GM12878 (cell line): ENCODE data around the gene LRRK1. TPM values are rescaled to one million over a fixed set of nuclear protein-coding genes. Genes with fewer than 3 reads are reported as not detected.
A peak's percentile ranks its signal among the peaks of the same experiment; 100 is the strongest.

ENCODE experiments used
- ATAC-seq: fragments of 200-7000 bp; cut with Tn5 transposase; 3 replicates; pipeline ENCODE4 v1.9.1; 2020; ENCODE audit warnings: mild to moderate bottlenecking, moderate library complexity
- BruUV-seq: library from RNA; stranded (reverse); fragments of 400-500 nt; replicated peaks from 2 replicates; lab custom pipeline; 2021; lab: Mats Ljungman, UMichigan
- CTCF ChIA-PET: fragments of 300-600 bp; sonication (Branson Sonifier 250); formaldehyde crosslinking; extraction: SDS; loops from one replicate; lab custom pipeline; 2021; ENCODE audit warnings: inconsistent platforms; lab: Yijun Ruan, JAX
- POLR2A ChIA-PET: fragments of 350-600 bp; formaldehyde crosslinking; extraction: SDS; loops from one replicate; lab custom pipeline; 2021; ENCODE audit warnings: inconsistent platforms; lab: Charles Lee
- RAD21 ChIA-PET: fragments of 300-600 bp; sonication (Branson Sonifier 250); formaldehyde crosslinking; loops from one replicate; lab custom pipeline; 2023; ENCODE audit warnings: antibody characterized with exemption; ENCODE audit not compliant: unreplicated experiment; lab: Charles Lee
- SMC1A ChIA-PET: fragments of 300-600 bp; sonication (Branson Sonifier 250); formaldehyde crosslinking; loops from one replicate; lab custom pipeline; 2023; ENCODE audit not compliant: unreplicated experiment, uncharacterized antibody; lab: Charles Lee
- DNase-seq: peaks from one replicate; pipeline ENCODE4 v3.0.0-alpha.2; 2011; ENCODE audit warnings: low read depth, low spot score
- FAIRE-seq: peaks from 3 replicates; lab custom pipeline; 2011; peaks lifted over from hg19 to GRCh38; lab: Jason Lieb, UNC
- H2AFZ ChIP-seq: 2 replicates; pipeline ENCODE4 v1.6.0; 2011; ENCODE audit warnings: low read depth, low read length, control low read depth; ENCODE audit not compliant: control insufficient read depth
- H3K27ac ChIP-seq: 2 replicates; pipeline ENCODE4 v1.5.1; 2011; ENCODE audit warnings: control low read depth; ENCODE audit not compliant: control insufficient read depth, insufficient read depth
- H3K27me3 ChIP-seq, 2 experiments: replicated peaks in 1 of 2; 2 replicates each; pipeline versions ENCODE4 v1.6.0 to v1.6.1; 2011; ENCODE audit warnings: low read length in 1 of 2; ENCODE audit not compliant: control insufficient read depth in 2 of 2, insufficient read depth in 2 of 2
- H3K36me3 ChIP-seq, 2 experiments: 2 replicates each; pipeline ENCODE4 v1.5.1; 2011; ENCODE audit warnings: low read length in 1 of 2; ENCODE audit not compliant: control insufficient read depth in 2 of 2, insufficient read depth in 2 of 2
- H3K4me1 ChIP-seq: 2 replicates; pipeline ENCODE4 v1.6.1; 2011; ENCODE audit warnings: mild to moderate bottlenecking, low read length, moderate library complexity, mixed read lengths; ENCODE audit not compliant: control insufficient read depth, insufficient read depth
- H3K4me2 ChIP-seq: 2 replicates; pipeline ENCODE4 v1.6.0; 2011; ENCODE audit warnings: control low read depth; ENCODE audit not compliant: control insufficient read depth, insufficient read depth
- H3K4me3 ChIP-seq: fragments of 200-600 bp; sonication (generic); 2 replicates; pipeline ENCODE4 v1.5.1; 2016
- H3K79me2 ChIP-seq: 2 replicates; pipeline ENCODE4 v1.6.0; 2011; ENCODE audit warnings: low read length; ENCODE audit not compliant: control insufficient read depth, insufficient read depth
- H3K9ac ChIP-seq: 2 replicates; pipeline ENCODE4 v1.8.0; 2011; ENCODE audit warnings: low read length, control low read depth, mixed read lengths; ENCODE audit not compliant: control insufficient read depth, insufficient read depth
- H3K9me3 ChIP-seq: replicated peaks from 3 replicates; pipeline ENCODE4 v1.5.1; 2011; ENCODE audit warnings: mild to moderate bottlenecking, low read length; ENCODE audit not compliant: control insufficient read depth, insufficient read depth
- H4K20me1 ChIP-seq: 2 replicates; pipeline ENCODE4 v1.6.0; 2011; ENCODE audit not compliant: control insufficient read depth, insufficient read depth
- CTCF ChIP-seq, 3 experiments: IDR thresholded peaks in 2 of 3; conservative IDR thresholded peaks in 1 of 3; 2 replicates each; pipeline ENCODE4 v1.5.1; 2011; ENCODE audit warnings: low read depth in 3 of 3, low read length in 3 of 3, mild to moderate bottlenecking in 3 of 3, control low read depth in 2 of 3, moderate library complexity in 2 of 3, inconsistent platforms in 1 of 3, mixed read lengths in 1 of 3; ENCODE audit not compliant: control insufficient read depth in 2 of 3, insufficient read depth in 1 of 3; ENCODE audit errors: extremely low read depth in 1 of 3
- RAD21 ChIP-seq: IDR thresholded peaks from 2 replicates; pipeline ENCODE4 v1.6.1; 2011; ENCODE audit warnings: mild to moderate bottlenecking, low read depth, low read length, moderate library complexity; ENCODE audit not compliant: insufficient read depth
- RCOR1 ChIP-seq: conservative IDR thresholded peaks from 2 replicates; pipeline ENCODE4 v1.6.1; 2012; ENCODE audit warnings: low read depth, low read length, improper control_type of control experiment
- SMAD5 ChIP-seq: IDR thresholded peaks from 2 replicates; pipeline ENCODE4 v1.6.1; 2016; ENCODE audit warnings: antibody characterized with exemption, low read depth
- SMC3 ChIP-seq: IDR thresholded peaks from 2 replicates; pipeline ENCODE4 v1.6.1; 2011; ENCODE audit warnings: low read length, improper control_type of control experiment, borderline replicate concordance
- WGBS: methylation state at CpG from one replicate; pipeline ENCODE4 v1.1.6; 2016; ENCODE audit warnings: low lambda C conversion rate; ENCODE audit not compliant: insufficient replicate concordance, insufficient coverage; ENCODE audit errors: missing lambda C conversion rate; 5-methylcytosine and 5-hydroxymethylcytosine counted together
- in situ Hi-C: fragments of 300-500 bp; cut with MboI; formaldehyde crosslinking; loops from 9 replicates; pipeline ENCODE4 v1.14.3; 2018; ENCODE audit warnings: mixed read lengths
- intact Hi-C: fragments of 100-400 bp; cut with micrococcal nuclease; formaldehyde crosslinking; loops from one replicate; pipeline ENCODE4 v1.14.2; 2022; ENCODE audit not compliant: unreplicated experiment
- polyA plus RNA-seq, 11 experiments: library from polyadenylated mRNA; depleted of rRNA in 4 of 11; unstranded in 6 of 11; stranded (reverse) in 5 of 11; fragments of >200 nt; fragmentation: Nextera tagmentation in 4 of 11; fragmentation: Illumina TruSeq in 1 of 11; extraction: Ambion mirVana in 4 of 11; extraction: Trizol in 1 of 11; gene quantifications; 1 replicate in 1 of 11; 2 replicates in 10 of 11; pipeline versions ENCODE4 v1.2.1 to v1.2.3, GENCODE V29; 2011 to 2016; ENCODE audit warnings: inconsistent platforms in 2 of 11, missing spikeins in 2 of 11, low read depth in 1 of 11
- total RNA-seq, 4 experiments: library from RNA; depleted of rRNA in 3 of 4; stranded (reverse); fragments of >200 nt in 3 of 4; fragmentation: Illumina TruSeq in 1 of 4; extraction: Trizol in 1 of 4; gene quantifications; 2 replicates each; pipeline versions ENCODE4 v1.2.1 to v1.2.3, GENCODE V29; 2013 to 2021

Gene LRRK1
- total and polyA plus RNA-seq, 10 of the 15 experiments (the other 5 are each of a cell fraction or from before 2014, with no cell fraction given) = 2.2 to 58.3 (median 17.9) TPM

GRCh38 chr15:101099183-101099582, 180.0 kb downstream of the LRRK1 start:
- Histone ChIP-seq H3K4me3 (no peak overlapping the region), H3K27me3 (no peaks in the 10 kb centered on the region; a peak in 1 of 4 replicates), H2AFZ (no peak overlapping the region), H3K79me2 (no peaks in the 10 kb centered on the region), H3K36me3 (no peaks in the 10 kb centered on the region), H3K9ac (no peak overlapping the region), H4K20me1 (no peaks in the 10 kb centered on the region), H3K4me2 (no peak overlapping the region), H3K27ac (no peak overlapping the region), H3K4me1 (no peaks in the 10 kb centered on the region), H3K9me3 (no peaks in the 10 kb centered on the region; the same call in 2 of the 3 replicates)
- ChIA-PET POLR2A (interaction anchor here (0.7 kb wide), 1 partner anchor 8 kb away, joined by 4 read pairs; no protein-coding TSS in a partner anchor), SMC1A (interaction anchor here (2.0 kb wide), 1 partner anchor 159 kb away, joined by 5 read pairs; no protein-coding TSS in a partner anchor), RAD21 (no interaction called here), CTCF (no interaction called here)
- intact Hi-C loops (no loop called here), in situ Hi-C loops (no loop called here)
- ATAC-seq (no peak; the same call in 2 of the 3 replicates), DNase-seq (no peak), FAIRE-seq (no peak)
- 19% methylated on average over 10 of the region's 10 CpGs for WGBS
- BruUV-seq = no TSS peak
- TF ChIP-seq SMC3 (peak; percentile 8; the same call in 1 of the 2 replicates), RAD21 (0 out of 2 replicates have a peak, but pooled peaks have one; percentile 16), SMAD5 (no peak), RCOR1 (no peak), CTCF (IDR thresholded peaks at IDR 0.05 in 2 of 3, conservative IDR thresholded peaks at IDR 0.05 in 1 of 3; ENCODE audit: control insufficient read depth in 2 of 3, extremely low read depth in 1 of 3, insufficient read depth in 1 of 3, low read depth in 3 of 3, low read length in 3 of 3) (peak in 1 of 3 experiments; percentile 24; a peak in 2 of 6 replicates)
- TF ChIP-seq, all 136 proteins: peak for 3
